AG04449 (cell line): Measurements from ENCODE around the gene MLX.
"Not testable (repeated sequence)": the region's sequence is repeated elsewhere in the genome, so short reads cannot be mapped to it uniquely, and the experiment has no call there.

Experiments
- CTCF ChIA-PET: fragments of 350-600 bp; formaldehyde crosslinking; extraction: SDS; loops from one replicate; lab custom pipeline; 2021; ENCODE audit warnings: antibody characterized with exemption; lab: Yijun Ruan, JAX
- POLR2A ChIA-PET: fragments of 400-600, 350-600 bp; formaldehyde crosslinking; extraction: SDS; loops from one replicate; lab custom pipeline; 2020; ENCODE audit warnings: antibody characterized with exemption, inconsistent platforms; lab: Yijun Ruan, JAX
- DNase-seq: peaks from one replicate; pipeline ENCODE4 v3.0.0-alpha.2; 2010; ENCODE audit warnings: low read depth, low spot score
- H3K4me3 ChIP-seq: 2 replicates; pipeline ENCODE4 v1.5.1; 2011; ENCODE audit warnings: low read depth, mild to moderate bottlenecking, control low read depth, low read length
- CTCF ChIP-seq: IDR thresholded peaks from one replicate; pipeline ENCODE4 v1.5.1; 2011; ENCODE audit warnings: mild to moderate bottlenecking, moderate library complexity, low read length, control low read depth, inconsistent platforms; ENCODE audit not compliant: insufficient read depth; ENCODE audit errors: missing control alignments

MLX gene

GRCh38 chr17:42608305-42609181, 41.6 kb downstream of the MLX start:
- peak overlapping the region; percentile 96 for H3K4me3 ChIP-seq
- ChIA-PET POLR2A (interaction anchor here (1.1 to 2.0 kb wide), 6 partner anchors 10 to 75 kb away, joined by 3 to 11 read pairs (median 6); partner anchors contain the start of genes PLEKHH3 and PSMC3IP), CTCF (interaction anchor here (0.6 to 2.5 kb wide), 14 partner anchors 9 to 591 kb away, joined by 3 to 19 read pairs (median 5); partner anchors contain the start of genes PLEKHH3, PSMC3IP and RAMP2)
- TF ChIP-seq CTCF: no peak
- no peak for DNase-seq

- TF ChIP-seq CTCF: peak; percentile 75
- CTCF ChIA-PET: interaction anchor here (1.0 to 2.5 kb wide), 9 partner anchors 9 to 154 kb away, joined by 3 to 19 read pairs (median 7); partner anchors contain the start of gene PSMC3IP
- peak within 1 kb of the TSS; percentile 96 for H3K4me3 ChIP-seq
- DNase-seq: peak; percentile 92
- POLR2A ChIA-PET: interaction anchor here (0.8 to 2.0 kb wide), 7 partner anchors 9 to 74 kb away, joined by 3 to 11 read pairs (median 5); partner anchors contain the start of genes PLEKHH3 and PSMC3IP
Measured at GRCh38 chr17:42609182-42609813, 42.4 kb downstream of the MLX start, which contains the start of the genes RETREG3 and TUBG1. Gene RETREG3, minus strand, starts transcription at chr17:42609374. Its CDS starts 50 bp downstream, at chr17:42609324. Gene TUBG1, plus strand, starts transcription at chr17:42609683. Its CDS starts 55 bp downstream, at chr17:42609738.

GRCh38 chr17:42609814-42610801, 43.2 kb downstream of the MLX start:
- DNase-seq: not testable (repeated sequence)
- POLR2A ChIA-PET: interaction anchor here (0.8 to 2.0 kb wide), 6 partner anchors 8 to 73 kb away, joined by 3 to 11 read pairs (median 4); partner anchors contain the start of genes PLEKHH3 and PSMC3IP
- H3K4me3 ChIP-seq: peak overlapping the region; percentile 89
- CTCF ChIA-PET: interaction anchor here (1.0 to 2.5 kb wide), 8 partner anchors 9 to 153 kb away, joined by 3 to 8 read pairs (median 5); no protein-coding TSS in a partner anchor

GRCh38 chr17:42612013-42612412, 45.1 kb downstream of the MLX start:
- CTCF ChIA-PET: interaction anchor here (1.0 kb wide), 1 partner anchor 69 kb away, joined by 4 read pairs; no protein-coding TSS in a partner anchor

GRCh38 chr17:42613699-42614295, 46.9 kb downstream of the MLX start:
- ChIA-PET POLR2A (no interaction called here), CTCF (no interaction called here)
- no peak for DNase-seq
- H3K4me3 ChIP-seq: no peak overlapping the region
- no peak for TF ChIP-seq CTCF

More at GRCh38 chr17:42612013-42612412, 45.1 kb downstream of the MLX start:
- POLR2A ChIA-PET: no interaction called here
- H3K4me3 ChIP-seq: no peak overlapping the region
- TF ChIP-seq CTCF: no peak
- no peak for DNase-seq
